ENCODE data around the gene ZNF350.
"Not testable (repeated sequence)": the region's sequence is repeated elsewhere in the genome, so short reads cannot be mapped to it uniquely, and the experiment has no call there.

ZNF350 gene

DNA sequence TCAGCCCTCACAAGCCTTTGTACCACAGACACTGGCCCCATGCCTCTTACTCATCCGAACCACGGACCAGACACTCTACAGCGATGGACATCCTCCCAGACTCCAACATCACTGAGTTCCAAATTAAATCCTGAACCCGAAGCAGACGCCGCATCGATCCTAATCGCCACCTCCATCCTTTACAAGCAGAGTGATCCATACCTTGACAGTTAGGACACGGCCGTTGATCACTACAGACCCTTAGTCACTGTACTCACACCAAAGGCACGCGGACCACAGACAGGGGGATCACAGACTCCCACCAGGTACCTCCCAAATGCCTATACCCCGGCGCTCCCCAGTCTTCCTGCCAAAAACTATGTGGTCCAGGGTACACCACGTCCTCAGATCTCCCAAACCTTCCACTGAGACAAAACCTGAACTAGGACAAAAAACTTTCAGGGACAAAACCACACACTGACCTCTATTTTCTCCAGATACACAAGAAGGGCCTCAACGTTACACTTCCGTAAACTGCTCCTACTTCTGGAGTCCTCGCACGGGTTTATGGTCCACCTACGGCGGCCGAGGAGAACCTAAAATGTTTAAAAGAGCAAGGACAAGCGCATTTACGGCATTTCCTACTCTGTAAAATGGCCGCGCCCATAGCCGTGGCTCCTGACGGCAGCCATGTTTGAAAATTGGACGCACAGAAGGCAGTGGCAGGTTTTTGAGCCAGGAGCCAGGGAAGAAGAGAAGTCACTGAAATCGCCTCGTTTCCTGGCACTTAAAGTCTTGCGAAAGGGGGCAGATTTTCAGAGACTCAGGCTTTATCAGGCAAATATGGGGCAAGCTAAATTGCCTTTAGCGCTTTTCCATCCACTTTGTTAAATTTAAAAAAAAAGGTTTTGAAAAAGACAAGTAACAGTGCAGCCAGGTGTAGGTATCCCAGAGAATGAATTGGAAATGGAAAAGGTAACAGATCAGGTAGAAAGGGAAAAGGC lies at the start of gene ZNF350:
Gene ZNF350, minus strand, starts transcription at position 532 of the 983 bp plus-strand sequence. CDS start 12,480 bp downstream, outside the sequence.
- DNase-seq (ENCODE audit: low read depth, low spot score) = peak; percentile 92

DNA sequence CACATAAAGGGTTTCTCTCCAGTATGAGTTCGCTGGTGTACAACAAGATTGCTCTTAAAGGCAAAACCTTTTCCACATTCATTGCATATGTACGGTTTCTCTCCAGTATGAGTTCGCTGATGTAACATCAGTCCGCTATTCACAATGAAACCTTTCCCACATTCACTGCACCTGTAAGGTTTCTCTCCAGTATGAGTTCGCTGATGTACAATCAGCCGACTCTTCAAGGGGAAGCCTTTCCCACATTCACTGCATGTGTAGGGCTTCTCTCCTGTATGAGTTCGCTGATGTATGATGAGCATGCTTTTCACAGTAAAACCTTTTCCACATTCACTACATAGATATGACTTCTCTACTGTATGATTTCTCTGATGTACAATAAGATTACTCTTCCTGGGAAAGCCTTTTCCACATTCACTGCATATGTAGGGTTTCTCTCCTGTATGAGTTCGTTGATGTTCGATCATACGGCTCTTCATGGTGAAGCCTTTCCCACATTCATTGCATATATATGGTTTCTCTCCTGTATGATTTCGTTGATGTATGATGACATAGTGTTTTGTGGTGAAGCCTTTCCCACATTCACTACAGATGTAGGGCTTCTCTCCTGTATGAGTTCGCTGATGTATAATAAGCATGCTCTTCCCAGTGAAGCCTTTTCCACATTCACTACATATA lies 47.5 kb upstream of the ZNF350 start:
- no peak for DNase-seq (ENCODE audit: low read depth, low spot score)

DNA sequence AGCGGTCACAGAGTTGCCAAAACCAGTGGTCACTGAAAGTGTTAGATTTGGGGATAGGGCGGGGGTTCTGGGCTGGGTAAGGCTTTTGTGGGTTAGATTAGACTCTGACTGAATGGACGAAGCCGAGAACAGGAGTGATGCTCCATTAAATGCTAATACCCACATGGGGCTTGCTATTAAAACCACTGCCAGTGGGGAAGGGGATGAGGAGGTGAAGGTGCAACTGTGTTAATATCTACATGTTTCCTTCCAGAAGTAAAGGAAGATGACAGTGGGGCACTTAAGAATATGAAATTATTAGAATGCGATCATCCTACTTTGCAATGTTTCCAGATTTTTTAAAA lies 42.1 kb upstream of the ZNF350 start:
- no peak for DNase-seq (ENCODE audit: low read depth, low spot score)

DNA sequence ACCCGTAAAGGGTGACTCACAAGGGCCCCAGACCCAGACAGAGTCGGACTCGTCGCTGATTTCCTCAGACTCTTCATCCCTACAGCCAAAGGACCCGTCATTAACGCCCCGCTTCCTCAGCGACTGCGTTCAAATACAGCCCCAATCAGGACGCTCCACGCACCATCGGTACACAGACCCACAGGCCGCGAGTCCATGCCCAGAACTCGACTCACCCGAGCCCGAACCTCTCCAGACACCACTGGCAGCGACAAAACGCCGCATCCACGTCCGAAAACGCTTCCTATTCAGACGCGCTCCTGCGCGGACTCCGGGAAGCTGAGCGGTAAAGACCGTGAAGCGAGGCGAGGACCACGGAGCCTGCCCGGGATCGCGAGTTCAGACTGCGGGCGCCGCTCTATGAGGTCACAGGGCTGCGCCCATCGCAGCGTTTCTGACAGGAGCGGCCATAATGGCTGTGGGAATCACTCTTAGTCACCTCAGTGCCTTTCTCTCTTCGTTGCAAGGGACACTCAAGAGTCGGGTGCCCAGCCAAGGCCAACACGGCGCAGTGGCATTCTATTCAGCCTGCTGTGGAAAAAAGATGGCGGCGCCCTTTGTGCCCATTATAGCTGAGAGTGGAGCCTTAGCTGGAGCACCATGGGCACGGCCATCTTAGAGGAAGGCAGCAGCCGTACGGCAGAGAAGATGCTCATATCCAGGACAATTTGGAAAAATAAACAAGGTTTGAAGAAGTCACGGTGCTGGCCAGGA lies 41.6 kb upstream of the ZNF350 start, which contains the start of gene ZNF614:
Gene ZNF614, minus strand, starts transcription at position 353 of the 753 bp plus-strand sequence. CDS start 2,634 bp downstream, outside the sequence.
- peak; percentile 64 for DNase-seq (ENCODE audit: low read depth, low spot score)

DNA sequence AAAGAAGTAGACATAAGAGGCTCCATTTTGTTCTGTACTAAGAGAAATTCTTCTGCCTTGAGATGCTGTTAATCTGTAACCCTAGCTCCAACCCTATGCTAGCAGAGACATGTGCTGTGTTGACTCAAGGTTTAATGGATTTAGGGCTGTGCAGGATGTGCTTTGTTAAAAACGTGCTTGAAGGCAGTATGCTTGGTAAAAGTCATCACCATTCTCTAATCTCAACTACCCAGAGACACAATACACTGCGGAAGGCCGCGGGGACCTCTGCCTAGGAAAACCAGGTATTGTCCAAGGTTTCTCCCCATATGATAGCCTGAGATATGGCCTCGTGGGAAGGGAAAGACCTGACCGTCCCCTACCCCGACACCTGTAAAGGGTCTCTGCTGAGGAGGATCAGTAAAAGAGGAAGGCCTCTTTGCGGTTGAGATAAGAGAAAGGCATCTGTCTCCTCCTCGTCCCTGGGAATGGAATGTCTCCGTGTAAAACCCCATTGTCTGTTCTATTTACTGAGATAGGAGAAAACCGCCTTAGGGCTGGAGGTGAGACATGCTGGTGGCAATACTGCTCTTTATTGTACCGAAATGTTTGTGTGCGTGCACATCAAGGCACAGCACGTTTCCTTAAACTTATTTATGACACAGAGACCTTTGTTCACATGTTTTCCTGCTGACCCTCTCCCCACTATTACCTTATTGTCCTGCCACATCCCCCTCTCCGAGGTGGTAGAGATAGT lies 39.8 kb upstream of the ZNF350 start:
- not testable (repeated sequence) for DNase-seq (ENCODE audit: low read depth, low spot score)

DNA sequence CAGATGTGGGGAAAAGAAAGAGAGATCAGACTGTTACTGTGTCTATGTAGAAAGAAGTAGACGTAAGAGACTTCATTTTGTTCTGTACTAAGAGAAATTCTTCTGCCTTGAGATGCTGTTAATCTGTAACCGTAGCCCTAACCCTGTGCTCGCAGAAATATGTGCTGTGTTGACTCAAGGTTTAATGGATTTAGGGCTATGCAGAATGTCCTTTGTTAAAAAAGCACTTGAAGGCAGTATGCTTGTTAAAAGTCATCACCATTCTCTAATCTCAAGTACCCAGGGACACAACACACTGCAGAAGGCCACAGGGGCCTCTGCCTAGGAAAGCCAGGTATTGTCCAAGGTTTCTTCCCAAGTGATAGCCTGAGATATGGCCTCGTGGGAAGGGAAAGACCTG lies 37.8 kb upstream of the ZNF350 start:
- not testable (repeated sequence) for DNase-seq (ENCODE audit: low read depth, low spot score)

DNA sequence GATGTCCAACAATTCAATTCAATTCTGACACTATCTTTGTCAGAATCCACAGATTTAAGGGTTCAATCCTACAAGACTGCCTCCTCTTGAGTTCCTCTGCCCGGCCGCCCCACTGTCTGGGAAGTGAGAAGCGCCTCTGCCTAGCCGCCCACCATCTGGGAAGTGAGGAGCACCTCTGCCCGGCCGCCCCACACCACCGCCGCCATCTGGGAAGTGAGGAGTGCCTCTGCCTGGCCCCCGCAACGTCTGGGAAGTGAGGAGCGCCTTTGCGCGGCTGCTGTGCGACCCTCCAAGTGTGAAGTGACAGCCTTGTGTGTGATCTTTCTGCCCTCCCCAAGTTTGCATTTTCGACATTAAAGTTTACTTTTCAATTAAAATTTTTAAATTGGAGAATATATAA lies 35.6 kb upstream of the ZNF350 start:
- DNase-seq (ENCODE audit: low read depth, low spot score) = no peak

DNA sequence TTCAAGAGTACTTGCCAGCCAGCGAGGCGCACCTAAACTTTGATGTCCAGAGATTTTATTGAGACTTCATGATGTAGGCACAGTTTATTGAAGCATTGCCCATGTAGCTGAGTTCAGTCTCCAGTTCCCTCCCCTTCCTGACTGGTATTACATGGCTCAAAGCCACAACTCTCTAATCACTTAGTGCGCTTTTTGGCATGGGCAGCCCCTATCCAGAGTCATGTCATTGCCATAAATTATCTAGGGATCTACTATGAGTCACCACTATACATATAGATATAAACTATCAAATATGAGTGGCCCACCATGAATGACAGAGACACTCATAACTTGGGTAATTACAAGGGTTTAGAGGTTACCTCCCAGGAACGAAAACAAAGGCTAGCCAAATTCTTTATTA lies 33.9 kb upstream of the ZNF350 start:
- DNase-seq (ENCODE audit: low read depth, low spot score) = no peak

DNA sequence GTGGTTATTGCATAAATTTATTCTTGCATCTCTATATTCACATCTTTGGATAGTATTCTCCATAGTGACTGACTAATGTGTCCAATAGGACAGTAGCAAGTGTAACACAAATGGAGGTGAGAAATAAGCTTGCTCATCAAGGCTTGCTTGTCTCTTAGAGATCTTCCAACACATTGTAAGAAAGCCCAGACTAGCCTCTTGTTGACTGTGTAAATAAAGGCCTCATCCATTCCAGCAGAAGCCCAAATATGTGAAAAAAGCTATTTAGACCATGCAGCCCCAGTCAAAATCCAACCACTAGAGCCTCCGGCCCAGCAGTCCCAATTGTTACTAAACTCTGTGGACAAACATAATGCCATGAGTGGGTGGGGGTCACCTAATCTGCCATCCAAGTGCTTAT lies 24.0 kb upstream of the ZNF350 start:
- no peak for DNase-seq (ENCODE audit: low read depth, low spot score)

DNA sequence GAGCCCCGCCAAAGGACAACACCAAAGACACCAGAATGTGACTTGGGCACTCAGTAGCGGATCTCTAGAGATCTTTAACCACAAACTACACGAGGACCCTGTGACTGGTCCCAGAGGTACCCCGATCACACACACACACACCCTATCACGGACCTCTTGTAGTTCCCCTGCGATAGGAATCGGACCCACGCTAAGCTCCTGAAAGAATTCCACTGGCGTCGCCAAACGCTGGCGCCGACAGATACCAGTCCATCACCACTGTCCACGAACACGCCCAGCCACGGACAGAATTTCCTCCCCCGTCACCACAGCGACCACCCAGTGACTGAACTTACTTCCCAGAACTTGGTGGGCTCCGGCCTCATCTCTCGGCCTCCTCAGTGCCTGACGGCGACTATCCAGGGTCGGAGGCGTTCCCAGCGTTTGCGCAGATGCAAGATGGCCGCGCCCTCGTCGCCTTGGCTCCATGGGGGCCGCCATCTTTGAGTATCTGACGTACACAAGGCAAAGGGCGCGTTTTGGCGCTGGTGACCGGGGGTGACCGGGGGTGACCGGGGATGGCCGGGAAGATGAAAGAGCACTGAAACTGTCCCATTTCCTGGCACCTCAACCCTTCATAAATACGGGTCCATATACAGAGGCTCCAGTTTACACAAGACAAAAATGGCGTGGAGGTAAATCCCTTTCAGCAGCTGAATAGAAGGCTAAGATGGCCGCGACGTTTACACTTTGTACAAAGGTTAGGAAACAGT lies 21.3 kb upstream of the ZNF350 start, which contains the start of gene ZNF615:
Gene ZNF615, minus strand, starts transcription at position 406 of the 752 bp plus-strand sequence. CDS start 4,500 bp downstream, outside the sequence.
- peak; percentile 76 for DNase-seq (ENCODE audit: low read depth, low spot score)

DNA sequence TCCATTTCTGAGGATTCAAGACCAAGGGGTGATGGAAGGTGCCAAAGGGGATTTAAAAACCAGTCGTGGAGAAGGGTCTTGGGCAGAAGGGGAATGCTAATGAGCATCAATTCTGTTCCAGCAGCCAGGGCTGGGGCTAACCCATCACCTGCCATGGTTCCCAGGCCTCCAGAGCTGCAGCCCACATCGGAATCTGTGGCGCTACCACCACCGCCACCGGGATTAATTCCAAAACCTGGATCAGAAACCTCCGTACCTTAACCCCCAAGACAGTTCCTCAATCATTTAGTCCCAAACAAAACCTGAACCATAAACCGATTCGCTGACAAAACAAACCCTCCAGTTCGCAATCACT lies 20.8 kb upstream of the ZNF350 start:
- DNase-seq (ENCODE audit: low read depth, low spot score) = no peak

DNA sequence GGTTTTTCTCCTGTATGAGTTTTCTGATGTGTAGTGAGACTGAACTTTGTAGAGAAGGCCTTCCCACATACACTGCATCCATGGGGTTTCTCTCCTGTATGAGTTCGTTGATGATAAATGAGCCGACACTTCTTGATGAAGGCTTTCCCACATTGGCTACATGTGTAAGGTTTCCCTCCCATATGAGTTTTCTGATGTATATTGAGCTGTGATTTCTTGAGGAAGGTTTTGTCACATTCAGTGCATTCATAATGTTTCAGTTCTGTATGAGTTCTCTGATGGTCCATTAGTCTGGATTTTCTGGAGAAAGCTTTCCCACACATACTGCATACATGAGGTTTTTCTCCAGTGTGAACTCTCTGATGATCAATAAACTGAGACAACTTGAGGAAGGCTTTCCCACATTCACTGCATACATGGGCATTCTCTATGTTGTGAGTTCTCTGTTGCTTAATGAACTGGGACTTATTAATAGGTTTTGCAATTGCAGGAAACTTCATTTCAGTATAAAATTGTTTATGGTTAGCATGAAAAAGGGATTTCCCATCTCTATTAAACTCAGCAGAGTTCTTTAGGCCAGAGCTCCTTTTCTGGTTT lies 7.5 kb upstream of the ZNF350 start:
- no peak for DNase-seq (ENCODE audit: low read depth, low spot score)

DNA sequence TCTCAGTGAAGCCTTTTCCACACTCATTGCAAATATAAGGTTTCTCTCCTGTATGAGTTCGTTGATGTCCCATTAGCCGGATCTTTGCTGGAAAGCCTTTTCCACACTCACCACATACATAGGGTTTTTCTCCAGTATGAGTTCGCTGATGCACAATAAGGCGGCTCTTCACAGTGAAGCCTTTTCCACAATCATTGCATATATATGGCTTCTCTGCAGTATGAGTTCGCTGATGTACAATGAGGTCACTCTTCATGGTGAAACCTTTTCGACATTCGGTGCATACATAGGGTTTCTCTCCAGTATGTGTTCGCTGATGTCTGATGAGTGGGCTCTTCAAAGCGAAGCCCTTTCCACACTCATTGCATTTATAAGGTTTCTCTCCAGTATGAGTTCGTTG lies 6.8 kb upstream of the ZNF350 start:
- DNase-seq (ENCODE audit: low read depth, low spot score) = no peak

DNA sequence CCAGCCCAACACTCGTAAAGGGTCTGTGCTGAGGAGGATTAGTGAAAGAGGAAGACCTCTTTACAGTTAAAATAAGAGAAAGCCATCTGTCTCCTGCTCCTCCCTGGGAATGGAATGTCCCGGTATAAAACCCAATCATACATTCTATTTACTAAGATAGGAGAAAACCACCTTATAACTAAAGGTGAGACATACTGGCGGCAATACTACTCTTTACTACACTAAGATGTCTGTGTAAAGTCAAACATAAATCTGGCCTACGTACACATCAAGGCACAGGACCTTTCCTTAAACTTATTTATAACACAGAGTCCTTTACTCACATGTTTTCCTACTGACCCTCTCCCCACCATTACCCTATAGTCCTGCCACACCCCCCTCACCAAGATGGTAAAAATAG lies 3.3 kb downstream of the ZNF350 start:
- DNase-seq (ENCODE audit: low read depth, low spot score) = no peak

DNA sequence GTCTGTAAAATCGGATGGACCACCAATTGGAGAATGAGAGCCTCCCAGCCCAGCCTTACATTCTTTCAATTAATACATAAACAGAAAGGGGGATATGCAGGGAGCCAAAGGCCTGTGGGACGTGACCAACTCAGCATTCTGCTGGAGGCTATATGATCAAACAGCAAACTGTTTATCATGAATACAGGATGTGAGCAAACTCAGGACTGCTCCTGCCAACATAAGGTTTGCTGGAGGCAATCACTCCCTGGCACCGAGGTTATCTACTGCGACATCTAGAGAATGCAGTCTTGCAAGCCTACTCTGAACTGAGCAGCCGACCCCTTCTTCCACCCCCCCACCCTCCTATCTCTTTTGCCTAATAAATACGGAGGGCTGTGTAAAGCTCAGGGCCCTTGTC lies 5.7 kb downstream of the ZNF350 start:
- DNase-seq (ENCODE audit: low read depth, low spot score) = not testable (repeated sequence)

DNA sequence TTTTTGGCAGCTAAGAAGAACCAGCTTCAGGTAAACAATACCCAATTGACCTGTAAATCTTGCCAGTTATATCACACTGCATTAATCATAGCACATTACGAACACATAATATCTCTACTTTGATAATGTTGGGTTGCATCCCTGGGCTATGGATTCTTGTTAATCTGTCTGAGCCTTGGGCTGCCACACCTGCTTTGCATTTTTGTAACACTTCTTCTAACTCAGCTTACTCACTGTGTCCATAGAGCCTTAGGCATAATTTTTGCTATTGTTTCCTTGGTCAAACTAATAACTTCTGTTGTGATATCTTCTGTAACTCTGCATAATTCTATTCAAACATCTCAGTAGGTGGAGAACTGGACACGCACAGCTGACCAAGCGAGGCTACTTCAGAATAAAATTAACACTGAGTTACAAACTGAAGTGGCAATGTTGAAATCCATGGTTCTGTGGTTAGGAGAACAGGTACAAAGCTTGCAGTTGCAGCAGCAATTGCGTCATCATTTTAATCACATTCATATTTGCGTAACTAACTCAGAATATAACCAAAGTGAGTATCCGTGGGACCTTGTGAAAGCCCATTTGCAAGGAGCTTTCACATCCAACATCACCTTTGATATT lies 6.4 kb downstream of the ZNF350 start:
- DNase-seq (ENCODE audit: low read depth, low spot score) = no peak

DNA sequence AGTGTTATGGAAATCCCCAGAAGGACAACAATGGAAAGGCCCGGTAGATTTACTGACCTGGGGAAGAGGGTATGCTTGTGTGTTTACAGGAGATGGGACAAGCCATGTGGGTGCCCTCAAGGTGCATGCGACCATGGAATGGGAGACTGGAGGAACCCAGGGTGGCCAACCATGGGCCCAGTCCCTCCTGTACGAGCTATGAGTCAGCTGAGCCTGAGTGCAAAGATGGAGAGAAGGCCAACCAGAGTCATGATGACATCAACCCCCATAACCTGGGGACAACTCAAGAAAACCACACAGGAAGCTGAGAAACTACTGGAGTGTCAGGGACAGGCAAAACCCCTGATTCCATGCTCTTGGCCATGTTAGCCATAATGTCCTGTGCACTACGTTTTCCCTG lies 7.8 kb downstream of the ZNF350 start:
- no peak for DNase-seq (ENCODE audit: low read depth, low spot score)

DNA sequence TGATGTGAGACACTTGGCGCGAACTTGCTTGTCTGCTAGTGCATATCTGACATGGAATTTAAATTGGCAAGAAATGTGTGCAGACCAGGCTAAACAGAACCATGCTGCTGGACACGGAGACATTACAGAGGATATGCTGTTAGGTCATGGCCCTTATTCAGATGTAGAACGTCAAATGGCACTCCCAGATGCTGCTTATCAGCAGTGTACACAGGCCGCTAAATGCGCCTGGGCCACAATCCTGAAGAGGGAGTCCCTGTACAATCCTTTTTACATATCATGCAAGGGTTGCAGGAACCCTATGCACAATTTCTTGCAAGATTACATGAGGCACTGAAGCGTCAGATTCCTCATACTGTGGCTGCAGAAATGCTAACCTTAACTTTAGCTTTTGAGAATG lies 9.3 kb downstream of the ZNF350 start:
- DNase-seq (ENCODE audit: low read depth, low spot score) = no peak

DNA sequence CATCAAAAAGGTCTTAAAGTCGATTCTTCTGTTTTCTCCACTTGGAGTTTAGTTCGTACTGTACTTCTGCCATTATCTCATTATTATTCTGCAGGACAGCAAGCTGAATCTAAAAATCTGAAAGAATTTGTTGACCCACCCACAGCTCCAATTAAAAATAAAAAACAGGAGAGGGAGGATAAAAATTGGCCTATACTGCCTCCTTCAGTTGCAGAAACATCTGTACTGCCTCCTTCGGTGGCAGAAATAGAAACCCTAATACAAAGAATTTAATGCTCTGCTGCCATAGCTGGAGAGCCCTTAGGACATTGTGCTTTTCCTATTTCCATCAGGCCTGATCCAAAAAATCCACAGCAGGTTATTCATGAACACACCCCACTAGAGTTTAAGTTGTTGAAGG lies 9.8 kb downstream of the ZNF350 start:
- DNase-seq (ENCODE audit: low read depth, low spot score) = no peak

DNA sequence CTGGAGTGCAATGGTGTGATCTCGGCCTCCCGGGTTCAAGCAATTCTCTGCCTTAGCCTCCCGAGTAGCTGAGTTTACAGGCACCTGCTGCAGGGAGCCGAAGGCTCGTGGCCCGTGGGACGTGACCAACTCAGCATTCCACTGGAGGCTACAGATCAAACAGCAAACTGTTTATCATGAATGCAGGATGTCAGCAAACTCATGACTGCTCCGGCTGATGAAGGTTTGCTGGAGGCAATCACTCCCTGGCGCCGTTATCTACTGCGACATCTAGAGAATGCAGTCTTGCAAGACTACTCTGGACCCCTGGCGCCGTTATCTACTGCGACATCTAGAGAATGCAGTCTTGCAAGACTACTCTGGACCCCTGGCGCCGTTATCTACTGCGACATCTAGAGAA lies 10.9 kb downstream of the ZNF350 start:
- not testable (repeated sequence) for DNase-seq (ENCODE audit: low read depth, low spot score)
